NCI-H460 (cell line): ENCODE results near the gene CYB561A3. TPM values are rescaled to one million over a fixed set of nuclear protein-coding genes. Genes with fewer than 3 reads are reported as not detected.

Experiments used
- DNase-seq: peaks from one replicate; pipeline ENCODE4 v3.0.0-alpha.2; 2016; ENCODE audit warnings: low read depth; ENCODE audit errors: extremely low read depth
- total RNA-seq: library from RNA; depleted of rRNA; stranded (reverse); fragments of >200 nt; shearing (Covaris generic); gene quantifications from 2 replicates; pipeline ENCODE4 v1.2.3, GENCODE V29; 2014

Gene CYB561A3
- total RNA-seq, 1 experiment from 2014 or later = 16.0 TPM

DNA sequence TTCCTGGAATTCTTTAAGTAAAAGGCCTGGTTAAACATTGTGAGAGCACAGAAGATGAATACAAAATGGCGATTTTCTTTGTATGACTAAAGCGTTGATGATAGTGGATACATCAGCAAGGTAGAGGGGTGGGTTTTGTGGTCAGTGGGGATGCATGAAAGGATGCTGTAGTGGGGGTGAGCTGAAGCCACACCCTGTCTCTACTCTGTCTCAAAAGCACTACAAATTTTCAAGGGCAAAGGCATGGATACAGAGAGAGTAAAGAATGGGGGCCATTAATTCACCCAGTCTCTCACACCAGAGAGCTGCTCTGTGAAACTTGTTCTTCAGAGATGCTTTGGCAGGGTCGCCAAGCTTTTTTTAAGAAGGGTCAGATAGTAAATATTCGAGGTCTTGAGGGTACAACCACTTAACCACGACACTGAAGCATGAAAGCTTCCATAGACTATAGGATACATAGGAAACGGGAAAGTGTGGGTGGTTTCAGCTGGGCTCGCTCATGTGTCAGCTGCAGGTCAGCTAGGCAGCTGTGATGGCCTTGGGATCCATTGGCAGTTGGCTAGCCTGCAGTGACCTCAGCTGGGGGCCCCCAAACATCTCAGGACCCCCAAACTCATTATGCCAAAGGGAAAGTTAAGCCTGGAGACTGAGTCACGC is 8.8 kb upstream of the CYB561A3 start:
- DNase-seq = no peak

DNA sequence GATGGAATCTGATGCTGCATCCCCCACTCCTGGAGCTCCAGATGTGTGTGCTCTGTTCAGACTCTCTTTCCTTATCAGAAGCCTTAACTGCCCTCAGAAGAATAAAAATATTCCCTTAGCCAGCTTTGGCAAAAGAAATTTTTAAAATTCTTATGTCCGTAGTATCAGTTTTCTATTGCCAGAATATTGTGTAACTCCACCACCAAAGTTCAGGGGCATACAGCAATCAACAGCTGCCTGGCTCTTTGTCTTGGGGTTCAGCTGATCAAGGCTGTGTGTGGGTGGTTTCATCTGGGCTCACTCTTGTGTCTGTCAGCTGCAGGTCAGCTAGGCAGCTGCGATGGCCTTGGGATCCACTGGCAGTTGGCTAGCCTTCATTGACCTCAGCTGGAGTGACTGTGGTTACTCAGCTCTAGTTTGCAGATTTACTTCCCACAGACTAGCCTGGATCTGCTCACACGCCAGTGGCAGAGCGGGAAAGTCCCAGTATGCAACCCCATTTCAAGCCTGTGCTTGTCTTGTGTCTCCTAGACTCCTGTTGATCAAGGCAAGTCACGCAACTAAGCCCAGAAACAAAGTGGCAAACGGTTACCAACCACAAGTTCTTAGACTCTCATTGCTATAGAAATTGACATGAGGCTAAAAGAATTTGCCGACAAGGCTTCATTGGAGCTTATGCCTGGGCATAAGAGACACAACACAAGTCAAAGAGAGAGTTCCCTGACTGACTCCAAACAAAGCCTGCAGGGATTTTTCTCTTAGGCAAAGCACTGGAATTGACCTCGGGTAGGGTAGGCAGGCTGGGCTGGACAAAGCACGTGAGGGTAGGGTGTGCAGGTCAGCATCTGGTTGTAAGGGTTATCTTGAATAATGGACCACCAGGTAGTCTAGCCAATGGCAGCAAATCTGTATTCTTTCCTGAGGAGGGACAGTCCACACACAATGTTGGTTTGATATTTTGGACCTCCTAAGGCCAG is 8.0 kb upstream of the CYB561A3 start:
- DNase-seq = no peak

GRCh38 chr11:61368646-61369045 is 7.0 kb upstream of the CYB561A3 start:
- DNase-seq = no peak

GRCh38 chr11:61367406-61367805 is 5.7 kb upstream of the CYB561A3 start:
- DNase-seq = no peak

GRCh38 chr11:61364012-61364675 is 2.5 kb upstream of the CYB561A3 start:
- no peak for DNase-seq

- DNase-seq = no peak
Observed at GRCh38 chr11:61362542-61362875, 827 bp upstream of the CYB561A3 start.

DNA sequence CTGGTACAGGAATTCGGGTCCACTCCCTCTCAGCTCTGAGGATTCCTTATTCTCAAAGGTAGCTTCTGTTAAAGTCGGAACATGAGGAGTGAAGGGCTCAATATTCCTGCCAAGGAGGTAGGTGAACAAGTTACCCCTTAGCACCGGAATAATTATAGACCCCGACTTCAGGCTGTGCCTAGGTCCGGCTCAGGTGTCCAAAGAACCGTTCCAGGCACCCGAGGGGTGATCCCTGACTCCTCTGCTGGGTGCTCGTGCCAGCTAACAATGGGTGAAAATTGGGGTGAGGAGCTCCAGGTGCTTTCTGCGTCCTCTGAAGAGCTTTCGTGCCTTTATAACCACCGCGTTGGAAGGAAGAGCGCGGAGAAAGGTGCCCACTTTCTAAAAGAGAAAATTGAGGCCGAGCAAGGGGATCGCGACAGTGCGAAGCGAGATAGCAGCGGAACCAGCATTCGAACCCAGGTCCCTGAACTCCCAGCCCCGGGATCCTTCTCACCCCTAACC is 393 bp downstream of the CYB561A3 start:
- DNase-seq = no peak

DNA sequence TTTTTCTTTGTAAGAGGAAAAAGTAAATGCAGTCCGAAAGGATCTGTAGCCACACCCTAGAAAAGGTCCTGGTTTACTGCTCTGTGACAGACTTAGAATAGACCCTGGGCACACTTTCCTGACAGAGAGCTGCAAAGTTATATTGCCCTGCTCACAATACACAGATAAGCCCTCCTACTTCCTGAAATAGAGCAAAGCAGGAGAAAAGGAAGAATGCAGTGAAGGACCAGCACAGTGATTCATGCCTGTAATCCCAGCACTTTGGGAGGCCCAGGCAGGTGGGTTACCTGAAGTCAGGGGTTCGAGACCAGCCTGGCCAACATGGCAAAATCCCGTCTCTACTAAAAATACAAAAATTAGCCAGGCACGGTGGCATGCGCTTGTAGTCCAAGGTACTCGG is 2.2 kb downstream of the CYB561A3 start:
- no peak for DNase-seq

DNA sequence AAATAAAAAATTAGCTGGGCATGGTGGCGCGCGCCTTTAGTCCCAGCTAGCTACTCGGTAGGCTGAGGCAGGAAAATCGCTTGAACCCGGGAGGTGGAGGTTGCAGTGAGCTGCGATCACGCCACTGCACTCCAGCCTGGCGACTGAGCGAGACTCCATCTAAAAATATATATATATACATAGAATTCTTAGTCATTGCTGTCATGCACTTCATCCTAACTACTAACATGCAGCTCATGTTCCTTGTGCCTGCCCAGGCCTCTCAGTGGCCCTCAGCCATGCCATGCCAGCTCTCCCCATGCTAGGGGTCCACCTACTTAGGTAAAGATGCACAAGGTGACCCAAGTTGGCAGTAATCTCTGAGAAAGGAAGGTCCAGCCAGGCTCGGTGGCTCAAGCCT is 3.1 kb downstream of the CYB561A3 start:
- DNase-seq = no peak

DNA sequence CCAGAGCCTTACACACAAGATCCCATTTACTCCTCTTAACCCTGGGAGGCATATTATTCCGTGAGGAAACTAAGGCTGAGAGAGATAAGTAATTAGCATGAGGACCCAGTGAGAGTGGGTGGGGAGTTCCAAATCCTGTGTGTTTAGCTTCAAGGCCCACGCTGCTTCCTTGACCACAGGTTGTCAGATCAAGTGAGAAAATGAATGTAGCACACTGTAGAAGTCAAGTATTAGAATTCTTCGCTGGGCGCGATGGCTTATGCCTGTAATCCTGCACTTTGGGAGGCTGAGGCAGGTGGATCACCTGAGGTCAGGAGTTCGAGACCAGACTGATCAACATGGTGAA is 3.8 kb downstream of the CYB561A3 start:
- no peak for DNase-seq

- no peak for DNase-seq
Observed at GRCh38 chr11:61357233-61357893, 4.3 kb downstream of the CYB561A3 start.

DNA sequence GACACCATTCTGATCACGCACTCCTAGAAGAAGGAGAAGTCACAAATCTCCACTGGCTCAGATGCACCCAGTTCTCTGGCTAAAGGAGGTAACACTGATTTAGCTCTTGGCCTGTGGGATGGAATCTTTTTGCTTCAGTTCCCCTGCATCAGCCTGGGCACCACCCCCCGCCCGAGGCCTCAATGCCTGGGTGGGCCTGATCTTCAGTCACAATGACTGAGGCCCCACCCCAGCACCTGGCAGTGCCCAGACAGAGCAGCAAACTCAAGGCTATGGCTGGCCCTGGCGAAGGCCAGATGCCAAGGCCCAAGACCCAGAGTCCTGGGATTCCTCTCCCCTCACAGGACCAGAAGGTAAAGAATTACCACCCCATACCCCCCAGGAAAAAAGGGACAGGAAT is 5.0 kb downstream of the CYB561A3 start:
- DNase-seq = no peak

DNA sequence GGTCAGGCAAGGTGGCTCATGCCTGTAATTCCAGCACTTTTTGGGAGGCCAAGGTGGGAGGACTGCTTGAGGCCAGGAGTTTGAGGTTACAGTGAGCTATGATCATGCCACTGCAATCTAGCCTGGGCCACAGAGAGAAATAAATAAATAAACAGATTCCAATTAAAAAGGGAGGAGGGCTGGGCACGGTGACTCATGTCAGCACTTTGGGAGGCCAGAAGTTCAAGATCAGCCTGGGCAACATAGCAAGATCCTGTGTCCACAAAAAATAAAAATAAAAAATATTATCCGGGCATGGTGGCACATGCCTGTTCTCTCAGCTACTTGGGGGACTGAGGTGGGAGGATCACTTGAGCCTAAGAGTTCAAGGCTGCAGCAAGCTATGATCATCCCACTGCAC is 7.5 kb downstream of the CYB561A3 start:
- DNase-seq = no peak

DNA sequence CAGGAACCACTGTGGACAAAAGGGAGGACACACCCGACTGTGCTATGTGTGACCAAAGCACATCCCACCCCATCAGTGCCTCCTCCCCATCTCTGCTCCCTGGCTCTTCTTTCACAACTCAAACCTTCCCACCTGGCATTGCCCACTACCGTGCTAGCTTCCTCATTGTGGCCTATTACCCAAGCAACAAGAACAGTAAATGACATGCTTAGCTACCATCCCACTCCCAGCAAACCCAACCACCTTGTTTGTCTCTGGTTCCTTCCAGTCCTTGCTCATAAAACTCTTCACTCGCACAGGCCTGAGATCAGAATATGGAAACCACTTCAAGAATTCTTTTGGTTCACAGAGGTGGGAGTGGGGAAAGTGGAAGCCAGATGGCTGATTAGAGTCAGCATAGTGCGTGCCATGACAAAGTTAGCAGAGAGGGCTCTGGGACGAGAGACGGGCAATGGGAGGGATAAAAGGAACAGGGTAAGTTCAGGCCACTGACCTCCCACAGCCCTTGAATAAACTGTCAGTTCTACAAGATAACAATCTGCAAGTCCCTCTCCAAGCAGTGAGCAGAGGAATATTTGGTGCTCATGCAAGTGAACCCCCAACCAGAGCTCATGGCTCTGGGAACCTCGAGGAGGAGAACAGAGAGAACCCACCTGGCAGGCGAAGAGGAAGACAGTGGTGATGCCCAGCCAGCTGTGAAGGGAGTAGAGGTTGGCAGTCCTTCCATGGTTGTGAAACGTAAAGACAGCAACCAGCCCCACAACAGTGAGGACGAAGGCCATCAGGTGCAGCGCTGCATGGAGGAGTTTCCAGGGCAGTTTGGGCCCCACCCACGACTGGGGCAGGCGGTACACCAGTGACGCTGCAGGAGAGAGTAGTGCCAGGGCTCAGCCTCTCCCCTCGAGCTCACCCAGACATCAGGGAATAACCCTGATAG is 8.3 kb downstream of the CYB561A3 start:
- DNase-seq = no peak

GRCh38 chr11:61352038-61352437 is 9.6 kb downstream of the CYB561A3 start:
- DNase-seq = no peak

DNA sequence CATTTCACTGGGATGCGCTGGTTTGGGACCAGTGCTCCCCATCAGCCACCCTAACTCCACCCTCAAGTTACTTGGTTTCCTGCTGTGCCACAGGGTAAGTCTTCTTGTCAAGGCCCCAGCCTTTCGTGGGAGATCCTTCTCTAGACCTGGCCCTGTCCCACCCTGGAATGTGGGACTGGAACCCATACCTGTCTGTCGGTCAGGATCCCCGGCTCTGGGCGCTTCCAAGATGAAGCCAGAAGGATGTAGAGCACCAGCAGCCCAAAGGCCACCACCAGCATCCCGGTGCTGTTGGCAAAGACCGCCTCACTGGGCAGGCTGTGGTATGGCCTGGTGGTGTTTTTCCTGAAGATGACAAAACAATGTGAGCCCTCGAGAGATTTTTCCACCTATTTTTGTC is 10.9 kb downstream of the CYB561A3 start:
- no peak for DNase-seq

GRCh38 chr11:61350336-61350735 is 11.3 kb downstream of the CYB561A3 start:
- DNase-seq = no peak

DNA sequence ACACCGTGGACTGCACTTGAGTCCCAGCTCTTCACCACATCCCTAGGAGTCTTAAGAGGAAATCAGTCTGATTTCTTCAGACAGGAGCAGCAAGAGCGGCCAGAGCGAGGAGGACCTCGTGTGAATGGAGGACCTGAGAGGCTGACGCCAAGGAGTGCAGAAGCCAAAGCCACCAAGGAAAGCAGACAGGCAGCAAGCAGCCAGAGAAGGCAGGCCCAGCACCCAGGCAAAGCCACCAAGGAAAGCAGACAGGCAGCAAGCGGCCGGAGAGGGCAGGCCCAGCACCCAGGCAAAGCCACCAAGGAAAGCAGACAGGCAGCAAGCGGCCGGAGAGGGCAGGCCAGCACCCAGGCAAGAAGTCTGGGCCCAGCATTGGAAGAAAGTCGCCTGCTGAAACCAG is 11.8 kb downstream of the CYB561A3 start:
- DNase-seq = no peak

GRCh38 chr11:61349189-61349751 is 12.4 kb downstream of the CYB561A3 start:
- DNase-seq = no peak
